ENCODE results near the gene OR2M3.

DNA sequence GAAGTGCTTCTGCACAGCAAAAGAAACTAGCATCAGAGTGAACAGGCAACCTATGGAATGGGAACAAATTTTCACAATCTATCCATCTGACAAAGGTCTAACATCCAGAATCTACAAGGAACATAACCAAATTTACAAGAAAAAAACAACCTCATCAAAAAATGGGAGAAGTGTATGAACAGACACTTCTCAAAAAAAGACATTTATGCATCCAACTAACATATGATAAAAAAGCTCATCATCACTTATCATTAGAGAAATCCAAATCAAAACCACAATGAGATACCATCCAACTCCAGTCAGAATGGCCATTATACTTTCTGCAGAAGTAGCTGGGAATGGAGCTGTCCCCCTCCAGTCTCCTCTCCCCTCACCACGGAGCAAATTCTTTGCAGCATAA lies 2.9 kb upstream of the OR2M3 start:
- no peak for TF ChIP-seq POLR2A (IDR thresholded peaks at IDR 0.05; ENCODE audit: low read depth, low read length)
- TF ChIP-seq BHLHE40 (IDR thresholded peaks at IDR 0.05; ENCODE audit: low read depth, low read length): no peak
- TF ChIP-seq, protein P1, sequence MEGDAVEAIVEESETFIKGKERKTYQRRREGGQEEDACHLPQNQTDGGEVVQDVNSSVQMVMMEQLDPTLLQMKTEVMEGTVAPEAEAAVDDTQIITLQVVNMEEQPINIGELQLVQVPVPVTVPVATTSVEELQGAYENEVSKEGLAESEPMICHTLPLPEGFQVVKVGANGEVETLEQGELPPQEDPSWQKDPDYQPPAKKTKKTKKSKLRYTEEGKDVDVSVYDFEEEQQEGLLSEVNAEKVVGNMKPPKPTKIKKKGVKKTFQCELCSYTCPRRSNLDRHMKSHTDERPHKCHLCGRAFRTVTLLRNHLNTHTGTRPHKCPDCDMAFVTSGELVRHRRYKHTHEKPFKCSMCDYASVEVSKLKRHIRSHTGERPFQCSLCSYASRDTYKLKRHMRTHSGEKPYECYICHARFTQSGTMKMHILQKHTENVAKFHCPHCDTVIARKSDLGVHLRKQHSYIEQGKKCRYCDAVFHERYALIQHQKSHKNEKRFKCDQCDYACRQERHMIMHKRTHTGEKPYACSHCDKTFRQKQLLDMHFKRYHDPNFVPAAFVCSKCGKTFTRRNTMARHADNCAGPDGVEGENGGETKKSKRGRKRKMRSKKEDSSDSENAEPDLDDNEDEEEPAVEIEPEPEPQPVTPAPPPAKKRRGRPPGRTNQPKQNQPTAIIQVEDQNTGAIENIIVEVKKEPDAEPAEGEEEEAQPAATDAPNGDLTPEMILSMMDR (conservative IDR thresholded peaks at IDR 0.05; ENCODE audit: low read depth, low read length): no peak
- no peak for TF ChIP-seq SMC3 (IDR thresholded peaks at IDR 0.05; ENCODE audit: low read depth, low read length)
- no peak for TF ChIP-seq CEBPB (IDR thresholded peaks at IDR 0.05; ENCODE audit: low read depth, low read length)
- TF ChIP-seq USF2 (IDR thresholded peaks at IDR 0.05; ENCODE audit: low read depth, low read length): no peak
- TF ChIP-seq RFX5 (IDR thresholded peaks at IDR 0.05; ENCODE audit: low read depth, low read length): no peak
- no peak for TF ChIP-seq RCOR1 (IDR thresholded peaks at IDR 0.05; ENCODE audit: insufficient replicate concordance, low read length)
- no peak for TF ChIP-seq MXI1 (IDR thresholded peaks at IDR 0.05; ENCODE audit: borderline replicate concordance, low read depth, low read length)
- no peak for TF ChIP-seq MAFK (IDR thresholded peaks at IDR 0.05; ENCODE audit: low read depth, low read length)
- no peak for TF ChIP-seq CHD1 (IDR thresholded peaks at IDR 0.05; ENCODE audit: low read depth, low read length)
- TF ChIP-seq, protein P2, sequence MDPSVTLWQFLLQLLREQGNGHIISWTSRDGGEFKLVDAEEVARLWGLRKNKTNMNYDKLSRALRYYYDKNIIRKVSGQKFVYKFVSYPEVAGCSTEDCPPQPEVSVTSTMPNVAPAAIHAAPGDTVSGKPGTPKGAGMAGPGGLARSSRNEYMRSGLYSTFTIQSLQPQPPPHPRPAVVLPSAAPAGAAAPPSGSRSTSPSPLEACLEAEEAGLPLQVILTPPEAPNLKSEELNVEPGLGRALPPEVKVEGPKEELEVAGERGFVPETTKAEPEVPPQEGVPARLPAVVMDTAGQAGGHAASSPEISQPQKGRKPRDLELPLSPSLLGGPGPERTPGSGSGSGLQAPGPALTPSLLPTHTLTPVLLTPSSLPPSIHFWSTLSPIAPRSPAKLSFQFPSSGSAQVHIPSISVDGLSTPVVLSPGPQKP (IDR thresholded peaks at IDR 0.05; ENCODE audit: borderline replicate concordance, low read depth, low read length): no peak
